Esophagus muscularis mucosa (tissue), 3 donors: ENCODE results near the gene IL11.
"Not testable (repeated sequence)": the region's sequence is repeated elsewhere in the genome, so short reads cannot be mapped to it uniquely, and the experiment has no call there.

Source experiments
- CTCF ChIP-seq, 3 experiments: fragments of 200-600 bp in 2 of 3; fragments of 450-650 bp in 1 of 3; sonication (generic) in 2 of 3; IDR thresholded peaks; one replicate each; pipeline ENCODE4 v1.5.1; 2017 to 2019; ENCODE audit warnings: antibody characterized with exemption in 3 of 3, mild to moderate bottlenecking in 2 of 3, moderate library complexity in 1 of 3
- POLR2A ChIP-seq: fragments of 450-650 bp; IDR thresholded peaks from one replicate; pipeline ENCODE4 v1.6.1; 2017; ENCODE audit warnings: antibody characterized with exemption, moderate library complexity, mild to moderate bottlenecking, low read depth

GRCh38 chr19:55328774-55329318 is 41.4 kb downstream of the IL11 start:
- not testable (repeated sequence) for TF ChIP-seq CTCF (IDR thresholded peaks at IDR 0.05); POLR2A
